A673 (cell line): ENCODE measurements around the gene FAU. TPM values are rescaled to one million over a fixed set of nuclear protein-coding genes. Genes with fewer than 3 reads are reported as not detected.

Experiments used
- BruUV-seq: library from RNA; stranded (reverse); fragments of 400-500 nt; replicated peaks from 2 replicates; lab custom pipeline; 2021; lab: Mats Ljungman, UMichigan
- CTCF ChIA-PET: fragments of 300-600 bp; sonication (Branson Sonifier 250); formaldehyde crosslinking; loops from one replicate; lab custom pipeline; 2022; ENCODE audit warnings: antibody characterized with exemption; lab: Charles Lee
- POLR2A ChIA-PET: fragments of 300-600 bp; sonication (Branson Sonifier 250); formaldehyde crosslinking; loops from one replicate; lab custom pipeline; 2022; ENCODE audit warnings: antibody characterized with exemption; ENCODE audit not compliant: low non-redundant PET; lab: Charles Lee
- DNase-seq: peaks from one replicate; pipeline ENCODE4 v3.0.0-alpha.2; 2015; ENCODE audit warnings: low spot score
- H3K27ac ChIP-seq: fragments of 200-600 bp; sonication (generic); 2 replicates; pipeline ENCODE4 v1.5.1; 2016; ENCODE audit warnings: mixed run types, low read depth, mild to moderate bottlenecking, mixed read lengths, antibody characterized with exemption, low read length; ENCODE audit not compliant: poor library complexity, severe bottlenecking
- H3K27me3 ChIP-seq: fragments of 200-600 bp; sonication (generic); replicated peaks from 2 replicates; pipeline ENCODE4 v1.6.1; 2017; ENCODE audit warnings: mixed run types, low read depth, mild to moderate bottlenecking, mixed read lengths, antibody characterized with exemption, low read length; ENCODE audit not compliant: insufficient read depth, poor library complexity
- H3K36me3 ChIP-seq: fragments of 200-600 bp; sonication (generic); 2 replicates; pipeline ENCODE4 v1.6.1; 2016; ENCODE audit warnings: mixed run types, mild to moderate bottlenecking, mixed read lengths, antibody characterized with exemption, low read length; ENCODE audit not compliant: insufficient read depth, poor library complexity, severe bottlenecking
- H3K4me1 ChIP-seq: fragments of 200-600 bp; sonication (generic); 2 replicates; pipeline ENCODE4 v1.6.1; 2017; ENCODE audit warnings: mixed run types, mild to moderate bottlenecking, mixed read lengths, antibody characterized with exemption, low read length; ENCODE audit not compliant: insufficient read depth, poor library complexity, severe bottlenecking
- H3K4me3 ChIP-seq: fragments of 200-600 bp; sonication (generic); 2 replicates; pipeline ENCODE4 v1.5.1; 2016; ENCODE audit warnings: low read depth, mixed run types, mild to moderate bottlenecking, mixed read lengths, low read length; ENCODE audit not compliant: poor library complexity, severe bottlenecking
- H3K9me3 ChIP-seq: fragments of 200-600 bp; sonication (generic); 2 replicates; pipeline ENCODE4 v1.6.1; 2016; ENCODE audit warnings: mixed run types, low read depth, mild to moderate bottlenecking, mixed read lengths, antibody characterized with exemption, low read length; ENCODE audit not compliant: poor library complexity, severe bottlenecking
- EZH2 ChIP-seq: fragments of 200-600 bp; sonication (generic); IDR thresholded peaks from 2 replicates; pipeline ENCODE4 v1.6.1; 2017; ENCODE audit warnings: borderline replicate concordance, low read depth, mild to moderate bottlenecking, mixed read lengths, antibody characterized with exemption, low read length; ENCODE audit not compliant: poor library complexity, severe bottlenecking
- intact Hi-C: fragments of 100-400 bp; cut with micrococcal nuclease; formaldehyde crosslinking; loops from one replicate; pipeline ENCODE4 v1.10.0; 2022; ENCODE audit not compliant: unreplicated experiment
- total RNA-seq: library from RNA; stranded (reverse); gene quantifications from 2 replicates; pipeline ENCODE4 v1.2.3, GENCODE V29; 2021
- TF ChIP-seq, protein P1 (sequence below): fragments of 300-800, 200-600 bp; sonication (generic); conservative IDR thresholded peaks from 2 replicates; pipeline ENCODE4 v1.5.1; 2017; ENCODE audit warnings: low read depth, mild to moderate bottlenecking, antibody characterized with exemption, low read length, moderate library complexity, mixed read lengths

FAU gene
- total RNA-seq, 1 experiment from 2014 or later, result 956 TPM

DNA sequence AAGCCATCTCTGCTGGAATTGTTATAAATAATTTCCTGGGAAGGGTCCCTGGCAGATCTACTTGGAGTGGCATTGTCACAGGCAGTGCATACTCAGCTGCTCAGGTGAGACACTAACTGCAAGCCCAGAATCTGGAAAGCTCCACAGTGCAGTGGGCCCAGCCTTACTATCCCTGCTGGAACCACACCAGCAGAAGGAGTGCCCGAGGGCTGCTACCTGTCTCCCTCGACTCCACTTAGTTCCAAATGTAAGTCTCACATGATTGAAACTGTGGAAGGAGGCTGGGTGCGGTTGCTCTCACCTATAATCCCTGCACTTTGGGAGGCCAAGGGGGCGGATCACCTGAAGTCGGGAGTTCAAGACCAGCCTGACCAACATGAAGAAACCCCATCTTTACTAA, 26.7 kb upstream of the FAU start:
- H3K27me3 ChIP-seq, result no peaks in the 10 kb centered on the region
- ChIA-PET CTCF (no interaction called here), POLR2A (no interaction called here)

DNA sequence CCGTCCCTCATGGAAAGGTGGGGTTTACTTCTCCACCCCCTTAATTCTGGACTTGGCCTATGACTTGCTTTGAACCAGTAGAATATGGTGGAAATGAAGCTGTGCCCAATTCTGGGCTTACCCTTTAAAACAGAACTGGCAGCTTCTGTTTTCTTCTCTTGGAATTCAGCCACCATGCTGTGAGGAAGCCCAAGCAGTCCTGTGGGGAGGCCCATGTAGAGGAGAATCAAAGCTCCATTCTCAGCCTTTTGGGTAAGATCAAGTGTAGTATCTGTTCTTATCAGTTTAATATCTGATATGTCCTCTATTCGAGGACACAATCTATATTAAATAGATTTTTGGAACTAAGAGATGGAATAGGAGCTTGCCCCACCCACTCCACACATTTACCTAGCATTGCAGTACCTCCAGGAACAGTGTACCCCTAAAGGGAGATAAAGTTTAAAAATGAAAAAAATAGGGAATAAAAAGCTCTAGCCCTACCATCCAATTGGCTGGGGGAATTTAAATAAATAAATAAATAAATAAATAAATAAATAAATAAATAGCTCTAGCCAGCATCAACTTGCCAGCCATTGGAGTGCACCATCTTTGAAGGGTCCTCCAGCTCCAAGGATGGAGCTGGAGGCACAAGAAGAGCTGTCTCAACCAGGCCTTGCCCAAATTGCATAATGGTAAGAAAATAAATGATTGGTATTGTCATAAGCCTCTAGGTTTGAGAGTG, 25.6 kb upstream of the FAU start:
- TF ChIP-seq EZH2, result no peak
- TF ChIP-seq, protein P1, sequence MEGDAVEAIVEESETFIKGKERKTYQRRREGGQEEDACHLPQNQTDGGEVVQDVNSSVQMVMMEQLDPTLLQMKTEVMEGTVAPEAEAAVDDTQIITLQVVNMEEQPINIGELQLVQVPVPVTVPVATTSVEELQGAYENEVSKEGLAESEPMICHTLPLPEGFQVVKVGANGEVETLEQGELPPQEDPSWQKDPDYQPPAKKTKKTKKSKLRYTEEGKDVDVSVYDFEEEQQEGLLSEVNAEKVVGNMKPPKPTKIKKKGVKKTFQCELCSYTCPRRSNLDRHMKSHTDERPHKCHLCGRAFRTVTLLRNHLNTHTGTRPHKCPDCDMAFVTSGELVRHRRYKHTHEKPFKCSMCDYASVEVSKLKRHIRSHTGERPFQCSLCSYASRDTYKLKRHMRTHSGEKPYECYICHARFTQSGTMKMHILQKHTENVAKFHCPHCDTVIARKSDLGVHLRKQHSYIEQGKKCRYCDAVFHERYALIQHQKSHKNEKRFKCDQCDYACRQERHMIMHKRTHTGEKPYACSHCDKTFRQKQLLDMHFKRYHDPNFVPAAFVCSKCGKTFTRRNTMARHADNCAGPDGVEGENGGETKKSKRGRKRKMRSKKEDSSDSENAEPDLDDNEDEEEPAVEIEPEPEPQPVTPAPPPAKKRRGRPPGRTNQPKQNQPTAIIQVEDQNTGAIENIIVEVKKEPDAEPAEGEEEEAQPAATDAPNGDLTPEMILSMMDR, result no peak
- Histone ChIP-seq H3K4me1 (no peaks in the 10 kb centered on the region), H3K27me3 (no peaks in the 10 kb centered on the region), H3K36me3 (no peaks in the 10 kb centered on the region), H3K4me3 (no peak overlapping the region), H3K27ac (no peak overlapping the region), H3K9me3 (peaks cover 5% of the 10 kb centered on the region)
- DNase-seq, result no peak
- no TSS peak for BruUV-seq
- intact Hi-C loops, result no loop called here
- POLR2A ChIA-PET, result no interaction called here
- CTCF ChIA-PET, result interaction anchor here (0.6 kb wide), 1 partner anchor 39 kb away, joined by 4 read pairs; no protein-coding TSS in a partner anchor

More for the DNA sequence above, 26.7 kb upstream of the FAU start:
- Histone ChIP-seq H3K4me3 (no peak overlapping the region), H3K9me3 (peaks cover 5% of the 10 kb centered on the region), H3K27ac (no peak overlapping the region), H3K36me3 (no peaks in the 10 kb centered on the region), H3K4me1 (no peaks in the 10 kb centered on the region)
- TF ChIP-seq, protein P1, result no peak
- no peak for TF ChIP-seq EZH2
- intact Hi-C loops, result no loop called here
- DNase-seq, result no peak
- no TSS peak for BruUV-seq

DNA sequence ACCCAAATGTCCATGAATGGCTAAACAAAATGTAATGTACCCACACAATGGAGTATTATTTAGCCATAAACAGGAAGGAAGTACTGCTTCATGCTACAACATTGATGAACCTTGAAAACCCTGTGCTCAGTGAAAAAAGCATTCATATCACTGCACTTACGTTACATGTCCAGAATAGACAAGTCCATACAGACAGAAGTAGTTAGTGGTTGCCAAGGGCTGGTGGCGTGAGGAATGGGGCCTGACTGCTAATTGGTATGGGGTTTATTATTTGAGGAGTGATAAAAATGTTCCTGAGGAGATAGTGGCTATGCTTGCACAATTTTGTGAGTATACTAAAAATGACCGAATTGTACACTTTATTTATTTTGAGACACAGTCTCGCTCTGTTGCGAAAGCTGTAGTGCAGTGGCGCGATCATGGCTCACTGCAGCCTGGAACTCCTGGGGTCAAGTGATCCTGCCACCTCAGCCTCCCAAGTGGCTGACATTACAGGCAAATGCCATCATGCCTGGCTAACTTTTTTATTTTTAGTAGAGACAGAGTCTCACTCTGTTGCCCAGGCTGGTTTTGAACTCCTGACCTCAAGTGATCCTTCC, 20.1 kb upstream of the FAU start:
- Histone ChIP-seq H3K36me3 (no peaks in the 10 kb centered on the region), H3K4me1 (no peaks in the 10 kb centered on the region), H3K27me3 (peaks cover 21% of the 10 kb centered on the region), H3K4me3 (no peak overlapping the region), H3K9me3 (no peaks in the 10 kb centered on the region), H3K27ac (no peak overlapping the region)
- POLR2A ChIA-PET, result no interaction called here
- CTCF ChIA-PET, result no interaction called here
- no peak for TF ChIP-seq EZH2
- intact Hi-C loops, result no loop called here
- no TSS peak for BruUV-seq
- no peak for DNase-seq
